IMR-90 (cell line): Measurements from ENCODE around the gene SEC23A. TPM values are rescaled to one million over a fixed set of nuclear protein-coding genes. Genes with fewer than 3 reads are reported as not detected.

Source experiments
- ATAC-seq: fragments of 200-7000 bp; cut with Tn5 transposase; 2 replicates; pipeline ENCODE4 v1.9.1; 2020; ENCODE audit warnings: low read depth, mild to moderate bottlenecking, moderate library complexity
- BruUV-seq: library from RNA; stranded (reverse); fragments of 400-500 nt; replicated peaks from 2 replicates; lab custom pipeline; 2021; lab: Mats Ljungman, UMichigan
- CTCF ChIA-PET: fragments of 300-600 bp; formaldehyde crosslinking; extraction: SDS; loops from one replicate; lab custom pipeline; 2021; ENCODE audit warnings: antibody characterized with exemption; lab: Yijun Ruan, JAX
- POLR2A ChIA-PET: fragments of 300-600 bp; sonication (Branson Sonifier 250); formaldehyde crosslinking; loops from one replicate; lab custom pipeline; 2022; ENCODE audit warnings: antibody characterized with exemption; ENCODE audit not compliant: unreplicated experiment; lab: Charles Lee
- DNase-seq: peaks from one replicate; pipeline ENCODE4 v3.0.0; 2013
- H2AFZ ChIP-seq: replicated peaks from 2 replicates; pipeline ENCODE3; 2013; ENCODE audit warnings: low read length, mild to moderate bottlenecking; ENCODE audit not compliant: poor library complexity
- H2AK5ac ChIP-seq: 2 replicates; pipeline ENCODE4 v1.6.1; 2013; ENCODE audit warnings: low read depth, low read length, inconsistent platforms
- H2AK9ac ChIP-seq: replicated peaks from 2 replicates; pipeline ENCODE3; 2013; ENCODE audit warnings: mild to moderate bottlenecking, low read depth, low read length, moderate library complexity; ENCODE audit not compliant: poor library complexity
- H2BK120ac ChIP-seq: 2 replicates; pipeline ENCODE4 v1.6.1; 2013; ENCODE audit warnings: low read depth, low read length, inconsistent platforms
- H2BK15ac ChIP-seq: 3 replicates; pipeline ENCODE4 v1.6.1; 2013; ENCODE audit warnings: low read depth, low read length, inconsistent platforms
- H2BK20ac ChIP-seq: 2 replicates; pipeline ENCODE4 v1.6.1; 2013; ENCODE audit warnings: low read depth, mild to moderate bottlenecking, inconsistent platforms, low read length, moderate library complexity
- H2BK5ac ChIP-seq: 2 replicates; pipeline ENCODE4 v1.6.1; 2013; ENCODE audit warnings: mild to moderate bottlenecking, low read depth, low read length, inconsistent platforms; ENCODE audit not compliant: poor library complexity, severe bottlenecking
- H3K14ac ChIP-seq: replicated peaks from 2 replicates; pipeline ENCODE4 v1.6.1; 2013; ENCODE audit warnings: low read depth, low read length, inconsistent platforms
- H3K18ac ChIP-seq: 2 replicates; pipeline ENCODE4 v1.6.1; 2013; ENCODE audit warnings: low read depth, low read length, control low read depth
- H3K23ac ChIP-seq: 2 replicates; pipeline ENCODE4 v1.6.1; 2013; ENCODE audit warnings: low read depth, low read length, inconsistent platforms
- H3K27ac ChIP-seq: 2 replicates; pipeline ENCODE4 v1.5.1; 2013; ENCODE audit warnings: mild to moderate bottlenecking, control low read depth, low read length; ENCODE audit not compliant: insufficient read depth
- H3K27me3 ChIP-seq: 2 replicates; pipeline ENCODE4 v1.6.1; 2013; ENCODE audit warnings: low read length; ENCODE audit not compliant: control insufficient read depth, insufficient read depth
- H3K36me3 ChIP-seq: 2 replicates; pipeline ENCODE4 v1.6.1; 2013; ENCODE audit warnings: low read length, mixed read lengths; ENCODE audit not compliant: control insufficient read depth, insufficient read depth
- H3K4ac ChIP-seq: 2 replicates; pipeline ENCODE4 v1.6.1; 2013; ENCODE audit warnings: low read depth, low read length, inconsistent platforms
- H3K4me1 ChIP-seq: 2 replicates; pipeline ENCODE4 v1.6.1; 2013; ENCODE audit warnings: low read length, mixed read lengths; ENCODE audit not compliant: control insufficient read depth, insufficient read depth
- H3K4me2 ChIP-seq: 2 replicates; pipeline ENCODE4 v1.6.1; 2013; ENCODE audit warnings: low read depth, mild to moderate bottlenecking, control low read depth, low read length, moderate library complexity
- H3K4me3 ChIP-seq: 2 replicates; pipeline ENCODE4 v1.5.1; 2013; ENCODE audit warnings: low read depth, mild to moderate bottlenecking, control low read depth, low read length, moderate library complexity; ENCODE audit not compliant: insufficient read depth
- H3K56ac ChIP-seq: 2 replicates; pipeline ENCODE4 v1.6.1; 2013; ENCODE audit warnings: low read length, inconsistent platforms; ENCODE audit not compliant: insufficient read depth; ENCODE audit errors: extremely low read depth
- H3K79me1 ChIP-seq, 2 experiments: 2 replicates each; pipeline ENCODE4 v1.6.1; 2013; ENCODE audit warnings: low read length in 2 of 2, inconsistent platforms in 1 of 2, low read depth in 1 of 2
- H3K9ac ChIP-seq: 2 replicates; pipeline ENCODE4 v1.6.1; 2013; ENCODE audit warnings: low read depth, low read length, control low read depth
- H3K9me1 ChIP-seq: 2 replicates; pipeline ENCODE4 v1.6.1; 2013; ENCODE audit warnings: low read length, inconsistent platforms; ENCODE audit not compliant: insufficient read depth
- H3K9me3 ChIP-seq: 2 replicates; pipeline ENCODE4 v1.6.1; 2013; ENCODE audit warnings: low read length; ENCODE audit not compliant: control insufficient read depth, insufficient read depth
- H4K20me1 ChIP-seq: 2 replicates; pipeline ENCODE4 v1.6.1; 2013; ENCODE audit warnings: low read length, inconsistent platforms; ENCODE audit not compliant: insufficient read depth
- H4K5ac ChIP-seq: 2 replicates; pipeline ENCODE4 v1.6.1; 2013; ENCODE audit warnings: mild to moderate bottlenecking, low read depth, low read length, control low read depth
- H4K8ac ChIP-seq, 2 experiments: 2 replicates each; pipeline ENCODE4 v1.6.1; 2013; ENCODE audit warnings: low read depth in 2 of 2, low read length in 2 of 2, control low read depth in 1 of 2, inconsistent platforms in 1 of 2
- H4K91ac ChIP-seq: 2 replicates; pipeline ENCODE4 v1.6.1; 2013; ENCODE audit warnings: low read depth, low read length, inconsistent platforms; ENCODE audit not compliant: insufficient read depth
- BHLHE40 ChIP-seq: fragments of 150-350 bp; IDR thresholded peaks from 2 replicates; pipeline ENCODE4 v1.6.1; 2016; ENCODE audit warnings: mild to moderate bottlenecking, low read depth, low read length
- CEBPB ChIP-seq: IDR thresholded peaks from 2 replicates; pipeline ENCODE4 v1.6.1; 2012; ENCODE audit warnings: low read depth, low read length, improper control_type of control experiment
- CHD1 ChIP-seq: IDR thresholded peaks from 2 replicates; pipeline ENCODE4 v1.6.1; 2012; ENCODE audit warnings: low read depth, low read length, improper control_type of control experiment
- CTCF ChIP-seq: conservative IDR thresholded peaks from 2 replicates; pipeline ENCODE4 v1.5.1; 2012; ENCODE audit warnings: mild to moderate bottlenecking, low read depth, low read length, improper control_type of control experiment
- ELK1 ChIP-seq: fragments of 150-350 bp; IDR thresholded peaks from 2 replicates; pipeline ENCODE4 v1.6.1; 2016; ENCODE audit warnings: low read depth, mild to moderate bottlenecking, low read length, moderate library complexity, borderline replicate concordance
- FOS ChIP-seq: fragments of 150-350 bp; IDR thresholded peaks from 2 replicates; pipeline ENCODE4 v1.6.1; 2016; ENCODE audit warnings: low read depth, low read length
- MAFK ChIP-seq: IDR thresholded peaks from 2 replicates; pipeline ENCODE4 v1.6.1; 2012; ENCODE audit warnings: low read depth, low read length, improper control_type of control experiment
- MAZ ChIP-seq: IDR thresholded peaks from 2 replicates; pipeline ENCODE4 v1.6.1; 2012; ENCODE audit warnings: low read depth, mild to moderate bottlenecking, low read length, improper control_type of control experiment, moderate library complexity, borderline replicate concordance
- MXI1 ChIP-seq: IDR thresholded peaks from 2 replicates; pipeline ENCODE4 v1.6.1; 2012; ENCODE audit warnings: low read depth, mild to moderate bottlenecking, low read length, moderate library complexity, borderline replicate concordance
- NFE2L2 ChIP-seq: fragments of 150-350 bp; IDR thresholded peaks from 2 replicates; pipeline ENCODE4 v1.6.1; 2016; ENCODE audit warnings: low read depth, mild to moderate bottlenecking, low read length
- POLR2A ChIP-seq: IDR thresholded peaks from 2 replicates; pipeline ENCODE4 v1.6.1; 2012; ENCODE audit warnings: mild to moderate bottlenecking, low read depth, low read length
- RAD21 ChIP-seq: IDR thresholded peaks from 2 replicates; pipeline ENCODE4 v1.6.1; 2012; ENCODE audit warnings: low read length, improper control_type of control experiment
- RCOR1 ChIP-seq: IDR thresholded peaks from 2 replicates; pipeline ENCODE4 v1.6.1; 2012; ENCODE audit warnings: mild to moderate bottlenecking, low read length, improper control_type of control experiment; ENCODE audit not compliant: insufficient replicate concordance
- RFX5 ChIP-seq: IDR thresholded peaks from 2 replicates; pipeline ENCODE4 v1.8.0; 2012; ENCODE audit warnings: low read depth, mild to moderate bottlenecking, low read length, moderate library complexity
- SMC3 ChIP-seq: fragments of 150-350 bp; IDR thresholded peaks from 2 replicates; pipeline ENCODE4 v1.6.1; 2016; ENCODE audit warnings: low read depth, mild to moderate bottlenecking, antibody characterized with exemption, low read length, moderate library complexity
- WGBS, 2 experiments: methylation state at CpG; one replicate each; pipeline versions ENCODE4 v1.1.5 to v1.1.7; 2013; ENCODE audit warnings: missing lambda C conversion rate in 2 of 2; ENCODE audit not compliant: insufficient read length in 1 of 2; ENCODE audit errors: extremely low coverage in 2 of 2; 5-methylcytosine and 5-hydroxymethylcytosine counted together
- dilution Hi-C: fragments of 300-500 bp; cut with HindIII; formaldehyde crosslinking; loops from one replicate; pipeline ENCODE4 v1.14.3; 2018; ENCODE audit warnings: low sequenced_read_pairs; ENCODE audit not compliant: unreplicated experiment
- in situ Hi-C: fragments of 300-500 bp; cut with MboI; formaldehyde crosslinking; loops from 3 replicates; pipeline ENCODE4 v1.14.3; 2019; ENCODE audit warnings: low sequenced_read_pairs, inconsistent platforms, mixed read lengths
- intact Hi-C: fragments of 100-400 bp; cut with micrococcal nuclease; formaldehyde crosslinking; loops from 2 replicates; pipeline ENCODE4 v1.10.0; 2022
- polyA plus RNA-seq, 3 experiments: library from polyadenylated mRNA; depleted of rRNA; stranded (reverse); fragments of >200 nt; gene quantifications; 2 replicates each; pipeline ENCODE4 v1.2.3, GENCODE V29; 2012; ENCODE audit warnings: low replicate concordance in 1 of 3
- total RNA-seq: library from RNA; depleted of rRNA; stranded (reverse); fragments of >200 nt; gene quantifications from 2 replicates; pipeline ENCODE4 v1.2.3, GENCODE V29; 2012
- TF ChIP-seq, protein P1 (sequence below): fragments of 150-350 bp; IDR thresholded peaks from 2 replicates; pipeline ENCODE4 v1.6.1; 2017; ENCODE audit warnings: mild to moderate bottlenecking, antibody characterized with exemption, low read length, low read depth

SEC23A gene
- total and polyA plus RNA-seq, 2 of the 4 experiments (the other 2 are of a cell fraction), result 141 to 609 TPM

- H3K14ac ChIP-seq, result no peak overlapping the region
- H4K8ac ChIP-seq, result no peak overlapping the region
- no peak overlapping the region for H3K23ac ChIP-seq
- H3K4me3 ChIP-seq, result no peak overlapping the region
- H3K4ac ChIP-seq, result no peak overlapping the region
- no peak overlapping the region for H3K27ac ChIP-seq
- no peaks in the 10 kb centered on the region for H3K27me3 ChIP-seq
- H2BK15ac ChIP-seq, result no peak overlapping the region
- no peaks in the 10 kb centered on the region for H3K4me1 ChIP-seq
- H4K91ac ChIP-seq, result no peak overlapping the region
- in situ Hi-C loops, result no loop called here
- ATAC-seq (no peak), DNase-seq (no peak)
- H3K18ac ChIP-seq, result no peak overlapping the region
- WGBS, 2 experiments, result 100% methylated on average over 1 of the region's 4 CpGs; no CpG with 5 or more reads in 1 of the 2 experiments
- H4K5ac ChIP-seq, result no peak overlapping the region
- no peak overlapping the region for H2AK5ac ChIP-seq
- H2BK5ac ChIP-seq, result no peak overlapping the region
- TF ChIP-seq SMC3, result no peak
- TF ChIP-seq, protein P1, sequence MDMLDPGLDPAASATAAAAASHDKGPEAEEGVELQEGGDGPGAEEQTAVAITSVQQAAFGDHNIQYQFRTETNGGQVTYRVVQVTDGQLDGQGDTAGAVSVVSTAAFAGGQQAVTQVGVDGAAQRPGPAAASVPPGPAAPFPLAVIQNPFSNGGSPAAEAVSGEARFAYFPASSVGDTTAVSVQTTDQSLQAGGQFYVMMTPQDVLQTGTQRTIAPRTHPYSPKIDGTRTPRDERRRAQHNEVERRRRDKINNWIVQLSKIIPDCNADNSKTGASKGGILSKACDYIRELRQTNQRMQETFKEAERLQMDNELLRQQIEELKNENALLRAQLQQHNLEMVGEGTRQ, result no peak
- TF ChIP-seq ELK1, result no peak
- no peak for TF ChIP-seq MAFK
- no peak for TF ChIP-seq CTCF
- TF ChIP-seq CEBPB, result no peak
- TF ChIP-seq MAZ, result no peak
- no peak for TF ChIP-seq POLR2A
- TF ChIP-seq NFE2L2, result no peak
- no peak for TF ChIP-seq CHD1
- TF ChIP-seq RAD21, result no peak
- TF ChIP-seq BHLHE40, result no peak
- TF ChIP-seq RCOR1, result no peak
- no peak for TF ChIP-seq FOS
- TF ChIP-seq MXI1, result no peak
- no peak for TF ChIP-seq RFX5
- intact Hi-C loops, result no loop called here
- no peak overlapping the region for H3K56ac ChIP-seq
- CTCF ChIA-PET, result interaction anchor here (0.9 kb wide), 1 partner anchor 281 kb away, joined by 5 read pairs; no protein-coding TSS in a partner anchor
- H2AK9ac ChIP-seq, result no peak overlapping the region
- peaks cover 34% of the 10 kb centered on the region for H4K20me1 ChIP-seq
- dilution Hi-C loops, result no loop called here
- H2BK120ac ChIP-seq, result no peak overlapping the region
- H2BK20ac ChIP-seq, result no peak overlapping the region
- H3K9me1 ChIP-seq, result peaks cover 5% of the 10 kb centered on the region; the same call in 1 of the 2 replicates
- peaks cover 22 to 48% of the 10 kb centered on the region in 2 experiments for H3K79me1 ChIP-seq
- POLR2A ChIA-PET, result no interaction called here
- peaks cover 42% of the 10 kb centered on the region for H3K36me3 ChIP-seq
- H3K9ac ChIP-seq, result no peak overlapping the region
- H3K4me2 ChIP-seq, result no peak overlapping the region
- no peak overlapping the region for H2AFZ ChIP-seq
- H3K9me3 ChIP-seq, result no peaks in the 10 kb centered on the region
- BruUV-seq, result no TSS peak
Measured at GRCh38 chr14:39090548-39091111, 12.4 kb downstream of the SEC23A start.
